SK-N-SH treated with all-trans-retinoic acid at 6 μM for 48 hours (cell line): ENCODE results near the gene SH2D2A.

Experiments
- ARNTL ChIP-seq: fragments of 450-650 bp; formaldehyde crosslinking; IDR thresholded peaks from 2 replicates; pipeline ENCODE4 v1.5.0; 2020; ENCODE audit warnings: low read depth, mild to moderate bottlenecking, moderate library complexity, borderline replicate concordance
- ISL1 ChIP-seq: fragments of 250-450 bp; sonication (Bioruptor Pico); IDR thresholded peaks from 2 replicates; pipeline ENCODE4 v2.1.2; 2022; ENCODE audit warnings: mild to moderate bottlenecking, moderate library complexity
- PPARA ChIP-seq: fragments of 250-450 bp; sonication (Bioruptor Pico); IDR thresholded peaks from 2 replicates; pipeline ENCODE4 v1.5.0; 2020; ENCODE audit warnings: mild to moderate bottlenecking, borderline replicate concordance
- RARB ChIP-seq: fragments of 250-450 bp; sonication (Bioruptor Pico); IDR thresholded peaks from 2 replicates; pipeline ENCODE4 v1.8.0; 2021; ENCODE audit warnings: mild to moderate bottlenecking, moderate library complexity
- SNAI2 ChIP-seq: fragments of 250-450 bp; sonication (Bioruptor Pico); IDR thresholded peaks from 2 replicates; pipeline ENCODE4 v1.5.0; 2020; ENCODE audit warnings: mild to moderate bottlenecking, moderate library complexity
- TCF4 ChIP-seq: fragments of 250-450 bp; sonication (Bioruptor Pico); IDR thresholded peaks from 2 replicates; pipeline ENCODE4 v1.8.0; 2021; ENCODE audit warnings: mild to moderate bottlenecking, moderate library complexity, borderline replicate concordance
- TOX ChIP-seq: fragments of 250-450 bp; sonication (Bioruptor Pico); IDR thresholded peaks from 2 replicates; pipeline ENCODE4 v1.8.0; 2021; ENCODE audit warnings: mild to moderate bottlenecking, moderate library complexity, borderline replicate concordance
- ZNF565 ChIP-seq: fragments of 450-650 bp; formaldehyde crosslinking; conservative IDR thresholded peaks from 2 replicates; pipeline ENCODE4 v1.5.0; 2020; ENCODE audit warnings: low read depth, mild to moderate bottlenecking, moderate library complexity
- ZNF70 ChIP-seq: fragments of 450-650 bp; formaldehyde crosslinking; IDR thresholded peaks from 2 replicates; pipeline ENCODE4 v1.5.0; 2020; ENCODE audit warnings: mild to moderate bottlenecking, moderate library complexity
- ZNF8 ChIP-seq: fragments of 450-650 bp; formaldehyde crosslinking; IDR thresholded peaks from 2 replicates; pipeline ENCODE4 v1.5.0; 2020; ENCODE audit warnings: mild to moderate bottlenecking, moderate library complexity
- TF ChIP-seq, protein P1 (sequence below): fragments of 250-450 bp; sonication (Bioruptor Pico); IDR thresholded peaks from 2 replicates; pipeline ENCODE4 v1.8.0; 2020; ENCODE audit warnings: mild to moderate bottlenecking, moderate library complexity, borderline replicate concordance

DNA sequence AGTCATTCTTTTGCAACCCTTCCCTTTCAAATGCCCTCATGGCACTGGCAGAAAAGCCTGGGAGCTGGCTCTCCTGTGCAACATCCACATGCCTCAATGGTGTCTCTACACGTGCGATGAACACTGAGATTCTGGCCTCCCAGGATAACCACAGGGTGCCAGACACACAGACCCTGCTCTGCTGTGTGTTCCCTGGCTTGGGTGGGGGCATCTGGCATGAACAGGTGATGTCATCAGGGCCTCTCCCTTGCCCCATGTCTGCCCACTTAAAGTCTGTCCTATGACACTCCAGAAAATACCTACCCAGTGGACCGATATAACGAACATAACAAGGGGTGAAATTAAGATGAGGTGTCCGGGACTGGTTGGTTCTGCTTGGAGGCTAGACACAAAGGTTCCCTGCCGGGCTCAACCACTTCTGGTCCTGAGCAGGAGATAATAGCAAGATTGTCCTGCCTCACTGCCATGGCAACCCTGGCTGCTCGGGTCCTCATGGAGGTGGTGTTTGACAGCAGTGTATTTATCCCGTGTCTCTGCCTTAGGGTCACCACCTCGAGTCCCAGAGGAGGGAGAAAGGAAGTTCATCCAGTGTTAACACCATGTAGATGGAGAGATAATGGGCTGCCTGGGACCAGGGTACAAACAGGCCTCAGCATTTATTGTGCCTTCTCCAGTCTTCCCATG lies 22.9 kb upstream of the SH2D2A start:
- TF ChIP-seq, protein P1, sequence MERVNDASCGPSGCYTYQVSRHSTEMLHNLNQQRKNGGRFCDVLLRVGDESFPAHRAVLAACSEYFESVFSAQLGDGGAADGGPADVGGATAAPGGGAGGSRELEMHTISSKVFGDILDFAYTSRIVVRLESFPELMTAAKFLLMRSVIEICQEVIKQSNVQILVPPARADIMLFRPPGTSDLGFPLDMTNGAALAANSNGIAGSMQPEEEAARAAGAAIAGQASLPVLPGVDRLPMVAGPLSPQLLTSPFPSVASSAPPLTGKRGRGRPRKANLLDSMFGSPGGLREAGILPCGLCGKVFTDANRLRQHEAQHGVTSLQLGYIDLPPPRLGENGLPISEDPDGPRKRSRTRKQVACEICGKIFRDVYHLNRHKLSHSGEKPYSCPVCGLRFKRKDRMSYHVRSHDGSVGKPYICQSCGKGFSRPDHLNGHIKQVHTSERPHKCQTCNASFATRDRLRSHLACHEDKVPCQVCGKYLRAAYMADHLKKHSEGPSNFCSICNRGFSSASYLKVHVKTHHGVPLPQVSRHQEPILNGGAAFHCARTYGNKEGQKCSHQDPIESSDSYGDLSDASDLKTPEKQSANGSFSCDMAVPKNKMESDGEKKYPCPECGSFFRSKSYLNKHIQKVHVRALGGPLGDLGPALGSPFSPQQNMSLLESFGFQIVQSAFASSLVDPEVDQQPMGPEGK (CRISPR knock-in tag): no peak
- TF ChIP-seq TOX (CRISPR knock-in tag) (no peak), PPARA (CRISPR knock-in tag) (no peak), ISL1 (no peak), ARNTL (CRISPR knock-in tag) (no peak), SNAI2 (CRISPR knock-in tag) (no peak), RARB (CRISPR knock-in tag) (no peak), ZNF70 (no peak), ZNF8 (CRISPR knock-in tag) (no peak), TCF4 (CRISPR knock-in tag) (no peak), ZNF565 (CRISPR knock-in tag) (no peak)
